HepG2 (cell line): Measurements from ENCODE around the gene KDELR3. TPM values are rescaled to one million over a fixed set of nuclear protein-coding genes. Genes with fewer than 3 reads are reported as not detected.

Experiments
- AGO1 ChIP-seq: fragments of 200-400 bp; formaldehyde crosslinking; IDR thresholded peaks from 2 replicates; pipeline ENCODE4 v1.6.1; 2017; ENCODE audit warnings: mild to moderate bottlenecking, low read depth, low read length, moderate library complexity; ENCODE audit not compliant: poor library complexity, severe bottlenecking
- JUND ChIP-seq: sonication (generic); formaldehyde crosslinking; IDR thresholded peaks from 2 replicates; pipeline ENCODE4 v1.8.0; 2022; ENCODE audit warnings: mild to moderate bottlenecking, missing genetic modification reagents
- NR2F2 ChIP-seq: IDR thresholded peaks from 2 replicates; pipeline ENCODE4 v1.6.1; 2012; ENCODE audit warnings: low read depth, inconsistent platforms, borderline replicate concordance
- POLR2G ChIP-seq: fragments of 200-400 bp; formaldehyde crosslinking; IDR thresholded peaks from 2 replicates; pipeline ENCODE4 v1.6.1; 2018; ENCODE audit warnings: mild to moderate bottlenecking, low read depth, low read length, moderate library complexity
- YY1 ChIP-seq: IDR thresholded peaks from 2 replicates; pipeline ENCODE4 v1.6.1; 2011; ENCODE audit warnings: low read length, low read depth, moderate library complexity, mild to moderate bottlenecking; ENCODE audit not compliant: insufficient read depth, insufficient replicate concordance
- ZFX ChIP-seq: sonication (generic); formaldehyde crosslinking; IDR thresholded peaks from 2 replicates; pipeline ENCODE4 v1.4.0; 2020; ENCODE audit warnings: mild to moderate bottlenecking, low read depth, missing genetic modification reagents, moderate library complexity
- polyA plus RNA-seq, 8 experiments: library from polyadenylated mRNA; depleted of rRNA in 3 of 8; stranded (reverse) in 7 of 8; unstranded in 1 of 8; fragments of >200 nt; fragmentation: Illumina TruSeq in 4 of 8; extraction: Trizol in 4 of 8; gene quantifications; 2 replicates each; pipeline versions ENCODE4 v1.2.1 to v1.2.3, GENCODE V29; 2011 to 2016; ENCODE audit warnings: low read depth in 4 of 8, missing spikeins in 1 of 8, mixed read lengths in 1 of 8; ENCODE audit not compliant: insufficient read depth in 1 of 8
- total RNA-seq, 5 experiments: library from RNA; depleted of rRNA; stranded (reverse); fragments of >200 nt; fragmentation: Illumina TruSeq; extraction: Trizol; gene quantifications; 2 replicates each; pipeline ENCODE4 v1.2.3, GENCODE V29; 2016; ENCODE audit warnings: low read depth in 1 of 5
- TF ChIP-seq, protein P1 (sequence below), 2 experiments: fragments of 450-650 bp in 1 of 2; sonication (generic) in 1 of 2; formaldehyde crosslinking in 1 of 2; IDR thresholded peaks; 2 replicates each; pipeline versions ENCODE4 v1.6.1 to v1.8.0; 2016 to 2022; ENCODE audit warnings: antibody characterized with exemption in 1 of 2, mild to moderate bottlenecking in 1 of 2, missing genetic modification reagents in 1 of 2
- TF ChIP-seq, protein P2 (sequence below): sonication (generic); formaldehyde crosslinking; conservative IDR thresholded peaks from 2 replicates; pipeline ENCODE4 v1.4.0; 2020; ENCODE audit warnings: mild to moderate bottlenecking, missing genetic modification reagents, moderate library complexity
- TF ChIP-seq, protein P3 (sequence below): sonication (generic); formaldehyde crosslinking; IDR thresholded peaks from 2 replicates; pipeline ENCODE4 v1.4.0; 2020; ENCODE audit warnings: mild to moderate bottlenecking, missing genetic modification reagents

Gene KDELR3
- total and polyA plus RNA-seq, 2 of the 13 experiments (the other 11 are each of a cell fraction or from before 2014, with no cell fraction given) = 24.2 to 65.7 TPM

DNA sequence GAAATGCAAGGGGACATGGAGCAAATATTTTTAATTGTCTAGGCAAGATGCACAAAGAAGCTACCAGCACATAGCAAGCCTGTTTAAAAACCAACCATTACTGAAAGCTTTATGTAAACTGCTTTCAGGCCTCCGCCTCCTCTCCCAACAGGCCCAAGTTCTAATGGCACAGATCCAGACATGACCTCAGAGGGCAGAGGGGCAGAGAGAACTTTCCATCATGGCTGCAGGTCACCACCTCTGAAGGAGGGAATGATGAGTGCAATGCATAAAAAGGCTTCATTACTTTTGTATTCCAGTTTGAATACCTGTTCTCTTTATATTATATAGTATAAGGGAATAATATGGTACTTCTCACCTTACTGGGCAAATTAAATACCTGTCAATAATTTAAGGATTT is 23.0 kb downstream of the KDELR3 start (continued):
- TF ChIP-seq NR2F2 (peak; percentile 47; the same call in 1 of the 2 replicates), ZFX (CRISPR knock-in tag) (peak; percentile 24; the same call in 1 of the 2 replicates), AGO1 (no peak), YY1 (peak; percentile 46), JUND (CRISPR knock-in tag) (peak; percentile 81), POLR2G (peak; percentile 7; the same call in 1 of the 2 replicates)
- TF ChIP-seq, protein P1, sequence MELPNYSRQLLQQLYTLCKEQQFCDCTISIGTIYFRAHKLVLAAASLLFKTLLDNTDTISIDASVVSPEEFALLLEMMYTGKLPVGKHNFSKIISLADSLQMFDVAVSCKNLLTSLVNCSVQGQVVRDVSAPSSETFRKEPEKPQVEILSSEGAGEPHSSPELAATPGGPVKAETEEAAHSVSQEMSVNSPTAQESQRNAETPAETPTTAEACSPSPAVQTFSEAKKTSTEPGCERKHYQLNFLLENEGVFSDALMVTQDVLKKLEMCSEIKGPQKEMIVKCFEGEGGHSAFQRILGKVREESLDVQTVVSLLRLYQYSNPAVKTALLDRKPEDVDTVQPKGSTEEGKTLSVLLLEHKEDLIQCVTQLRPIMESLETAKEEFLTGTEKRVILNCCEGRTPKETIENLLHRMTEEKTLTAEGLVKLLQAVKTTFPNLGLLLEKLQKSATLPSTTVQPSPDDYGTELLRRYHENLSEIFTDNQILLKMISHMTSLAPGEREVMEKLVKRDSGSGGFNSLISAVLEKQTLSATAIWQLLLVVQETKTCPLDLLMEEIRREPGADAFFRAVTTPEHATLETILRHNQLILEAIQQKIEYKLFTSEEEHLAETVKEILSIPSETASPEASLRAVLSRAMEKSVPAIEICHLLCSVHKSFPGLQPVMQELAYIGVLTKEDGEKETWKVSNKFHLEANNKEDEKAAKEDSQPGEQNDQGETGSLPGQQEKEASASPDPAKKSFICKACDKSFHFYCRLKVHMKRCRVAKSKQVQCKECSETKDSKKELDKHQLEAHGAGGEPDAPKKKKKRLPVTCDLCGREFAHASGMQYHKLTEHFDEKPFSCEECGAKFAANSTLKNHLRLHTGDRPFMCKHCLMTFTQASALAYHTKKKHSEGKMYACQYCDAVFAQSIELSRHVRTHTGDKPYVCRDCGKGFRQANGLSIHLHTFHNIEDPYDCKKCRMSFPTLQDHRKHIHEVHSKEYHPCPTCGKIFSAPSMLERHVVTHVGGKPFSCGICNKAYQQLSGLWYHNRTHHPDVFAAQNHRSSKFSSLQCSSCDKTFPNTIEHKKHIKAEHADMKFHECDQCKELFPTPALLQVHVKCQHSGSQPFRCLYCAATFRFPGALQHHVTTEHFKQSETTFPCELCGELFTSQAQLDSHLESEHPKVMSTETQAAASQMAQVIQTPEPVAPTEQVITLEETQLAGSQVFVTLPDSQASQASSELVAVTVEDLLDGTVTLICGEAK (IDR thresholded peaks at IDR 0.05) = no peak
- TF ChIP-seq, protein P1 (CRISPR knock-in tag; IDR thresholded peaks at IDR 0.05) = 0 out of 2 replicates have a peak, but pooled peaks have one; percentile 43
- TF ChIP-seq, protein P2, sequence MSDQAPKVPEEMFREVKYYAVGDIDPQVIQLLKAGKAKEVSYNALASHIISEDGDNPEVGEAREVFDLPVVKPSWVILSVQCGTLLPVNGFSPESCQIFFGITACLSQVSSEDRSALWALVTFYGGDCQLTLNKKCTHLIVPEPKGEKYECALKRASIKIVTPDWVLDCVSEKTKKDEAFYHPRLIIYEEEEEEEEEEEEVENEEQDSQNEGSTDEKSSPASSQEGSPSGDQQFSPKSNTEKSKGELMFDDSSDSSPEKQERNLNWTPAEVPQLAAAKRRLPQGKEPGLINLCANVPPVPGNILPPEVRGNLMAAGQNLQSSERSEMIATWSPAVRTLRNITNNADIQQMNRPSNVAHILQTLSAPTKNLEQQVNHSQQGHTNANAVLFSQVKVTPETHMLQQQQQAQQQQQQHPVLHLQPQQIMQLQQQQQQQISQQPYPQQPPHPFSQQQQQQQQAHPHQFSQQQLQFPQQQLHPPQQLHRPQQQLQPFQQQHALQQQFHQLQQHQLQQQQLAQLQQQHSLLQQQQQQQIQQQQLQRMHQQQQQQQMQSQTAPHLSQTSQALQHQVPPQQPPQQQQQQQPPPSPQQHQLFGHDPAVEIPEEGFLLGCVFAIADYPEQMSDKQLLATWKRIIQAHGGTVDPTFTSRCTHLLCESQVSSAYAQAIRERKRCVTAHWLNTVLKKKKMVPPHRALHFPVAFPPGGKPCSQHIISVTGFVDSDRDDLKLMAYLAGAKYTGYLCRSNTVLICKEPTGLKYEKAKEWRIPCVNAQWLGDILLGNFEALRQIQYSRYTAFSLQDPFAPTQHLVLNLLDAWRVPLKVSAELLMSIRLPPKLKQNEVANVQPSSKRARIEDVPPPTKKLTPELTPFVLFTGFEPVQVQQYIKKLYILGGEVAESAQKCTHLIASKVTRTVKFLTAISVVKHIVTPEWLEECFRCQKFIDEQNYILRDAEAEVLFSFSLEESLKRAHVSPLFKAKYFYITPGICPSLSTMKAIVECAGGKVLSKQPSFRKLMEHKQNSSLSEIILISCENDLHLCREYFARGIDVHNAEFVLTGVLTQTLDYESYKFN (CRISPR knock-in tag) = 0 out of 2 replicates have a peak, but pooled peaks have one; percentile 21
- TF ChIP-seq, protein P3, sequence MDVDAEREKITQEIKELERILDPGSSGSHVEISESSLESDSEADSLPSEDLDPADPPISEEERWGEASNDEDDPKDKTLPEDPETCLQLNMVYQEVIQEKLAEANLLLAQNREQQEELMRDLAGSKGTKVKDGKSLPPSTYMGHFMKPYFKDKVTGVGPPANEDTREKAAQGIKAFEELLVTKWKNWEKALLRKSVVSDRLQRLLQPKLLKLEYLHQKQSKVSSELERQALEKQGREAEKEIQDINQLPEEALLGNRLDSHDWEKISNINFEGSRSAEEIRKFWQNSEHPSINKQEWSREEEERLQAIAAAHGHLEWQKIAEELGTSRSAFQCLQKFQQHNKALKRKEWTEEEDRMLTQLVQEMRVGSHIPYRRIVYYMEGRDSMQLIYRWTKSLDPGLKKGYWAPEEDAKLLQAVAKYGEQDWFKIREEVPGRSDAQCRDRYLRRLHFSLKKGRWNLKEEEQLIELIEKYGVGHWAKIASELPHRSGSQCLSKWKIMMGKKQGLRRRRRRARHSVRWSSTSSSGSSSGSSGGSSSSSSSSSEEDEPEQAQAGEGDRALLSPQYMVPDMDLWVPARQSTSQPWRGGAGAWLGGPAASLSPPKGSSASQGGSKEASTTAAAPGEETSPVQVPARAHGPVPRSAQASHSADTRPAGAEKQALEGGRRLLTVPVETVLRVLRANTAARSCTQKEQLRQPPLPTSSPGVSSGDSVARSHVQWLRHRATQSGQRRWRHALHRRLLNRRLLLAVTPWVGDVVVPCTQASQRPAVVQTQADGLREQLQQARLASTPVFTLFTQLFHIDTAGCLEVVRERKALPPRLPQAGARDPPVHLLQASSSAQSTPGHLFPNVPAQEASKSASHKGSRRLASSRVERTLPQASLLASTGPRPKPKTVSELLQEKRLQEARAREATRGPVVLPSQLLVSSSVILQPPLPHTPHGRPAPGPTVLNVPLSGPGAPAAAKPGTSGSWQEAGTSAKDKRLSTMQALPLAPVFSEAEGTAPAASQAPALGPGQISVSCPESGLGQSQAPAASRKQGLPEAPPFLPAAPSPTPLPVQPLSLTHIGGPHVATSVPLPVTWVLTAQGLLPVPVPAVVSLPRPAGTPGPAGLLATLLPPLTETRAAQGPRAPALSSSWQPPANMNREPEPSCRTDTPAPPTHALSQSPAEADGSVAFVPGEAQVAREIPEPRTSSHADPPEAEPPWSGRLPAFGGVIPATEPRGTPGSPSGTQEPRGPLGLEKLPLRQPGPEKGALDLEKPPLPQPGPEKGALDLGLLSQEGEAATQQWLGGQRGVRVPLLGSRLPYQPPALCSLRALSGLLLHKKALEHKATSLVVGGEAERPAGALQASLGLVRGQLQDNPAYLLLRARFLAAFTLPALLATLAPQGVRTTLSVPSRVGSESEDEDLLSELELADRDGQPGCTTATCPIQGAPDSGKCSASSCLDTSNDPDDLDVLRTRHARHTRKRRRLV (CRISPR knock-in tag) = no peak
